HEK293 (cell line): ENCODE data around the gene LZIC.

ENCODE experiments used
- CTCF ChIA-PET: fragments of 350-600 bp; formaldehyde crosslinking; extraction: SDS; loops from one replicate; lab custom pipeline; 2021; ENCODE audit warnings: antibody characterized with exemption; lab: Yijun Ruan, JAX
- POLR2A ChIA-PET: fragments of 300-600 bp; formaldehyde crosslinking; extraction: SDS; loops from one replicate; lab custom pipeline; 2020; ENCODE audit warnings: antibody characterized with exemption, inconsistent platforms; lab: Yijun Ruan, JAX
- H3K27ac ChIP-seq: fragments of 200-500 bp; sonication (Bioruptor generic); 2 replicates; pipeline ENCODE4 v1.5.1; 2014; ENCODE audit warnings: low read depth, low read length, control low read depth, inconsistent platforms; ENCODE audit errors: extremely low read depth
- H3K36me3 ChIP-seq, 2 experiments: fragments of 200-500 bp in 1 of 2; sonication (Bioruptor generic) in 1 of 2; 1 replicate in 1 of 2; 2 replicates in 1 of 2; pipeline ENCODE4 v1.5.1; 2014 to 2017; ENCODE audit warnings: inconsistent platforms in 2 of 2, low read length in 2 of 2; ENCODE audit not compliant: control insufficient read depth in 2 of 2, insufficient read depth in 1 of 2
- H3K4me1 ChIP-seq: fragments of 200-500 bp; sonication (Bioruptor generic); 2 replicates; pipeline ENCODE4 v1.5.1; 2014; ENCODE audit warnings: mild to moderate bottlenecking, low read length, inconsistent platforms; ENCODE audit not compliant: control insufficient read depth, insufficient read depth
- H3K4me3 ChIP-seq: 2 replicates; pipeline ENCODE4 v1.5.1; 2011; ENCODE audit warnings: low read depth, mild to moderate bottlenecking, control low read depth, low read length, moderate library complexity
- H3K9me3 ChIP-seq: fragments of 200-500 bp; sonication (Bioruptor generic); 2 replicates; pipeline ENCODE4 v1.5.1; 2014; ENCODE audit warnings: low read depth, low read length, inconsistent platforms; ENCODE audit not compliant: control insufficient read depth, insufficient read depth
- BCL6B ChIP-seq: fragments of 450-650 bp; formaldehyde crosslinking; IDR thresholded peaks from 2 replicates; pipeline ENCODE4 v1.5.1; 2017; ENCODE audit warnings: missing biosample characterization, missing genetic modification characterization
- EGR2 ChIP-seq: fragments of 450-650 bp; formaldehyde crosslinking; IDR thresholded peaks from 2 replicates; pipeline ENCODE4 v1.5.1; 2016; ENCODE audit warnings: low read depth, missing biosample characterization, missing genetic modification characterization
- KLF16 ChIP-seq: fragments of 450-650 bp; formaldehyde crosslinking; IDR thresholded peaks from 2 replicates; pipeline ENCODE4 v1.5.1; 2017; ENCODE audit warnings: missing biosample characterization, missing genetic modification characterization
- MZF1 ChIP-seq: fragments of 450-650 bp; formaldehyde crosslinking; IDR thresholded peaks from 2 replicates; pipeline ENCODE4 v1.5.1; 2017; ENCODE audit warnings: missing biosample characterization, missing genetic modification characterization, borderline replicate concordance
- PRDM2 ChIP-seq: fragments of 450-650 bp; formaldehyde crosslinking; IDR thresholded peaks from 2 replicates; pipeline ENCODE4 v1.5.1; 2016; ENCODE audit warnings: missing biosample characterization, missing genetic modification characterization, borderline replicate concordance
- PRDM4 ChIP-seq: fragments of 450-650 bp; formaldehyde crosslinking; IDR thresholded peaks from 2 replicates; pipeline ENCODE4 v1.5.1; 2017; ENCODE audit warnings: missing biosample characterization, missing genetic modification characterization
- SETDB1 ChIP-seq: IDR thresholded peaks from one replicate; pipeline ENCODE4 v1.6.1; 2017; ENCODE audit warnings: mild to moderate bottlenecking, low read length, moderate library complexity, mixed read lengths; ENCODE audit not compliant: insufficient read length
- ZIC2 ChIP-seq: fragments of 450-650 bp; formaldehyde crosslinking; IDR thresholded peaks from 2 replicates; pipeline ENCODE4 v1.5.1; 2016; ENCODE audit warnings: missing biosample characterization, missing genetic modification characterization
- ZNF138 ChIP-seq: fragments of 450-650 bp; formaldehyde crosslinking; IDR thresholded peaks from 2 replicates; pipeline ENCODE4 v1.5.1; 2016; ENCODE audit warnings: missing biosample characterization, missing genetic modification characterization, borderline replicate concordance
- ZNF146 ChIP-seq: fragments of 450-650 bp; formaldehyde crosslinking; IDR thresholded peaks from 2 replicates; pipeline ENCODE4 v1.5.1; 2016; ENCODE audit warnings: missing biosample characterization, missing genetic modification characterization
- ZNF155 ChIP-seq: fragments of 450-650 bp; formaldehyde crosslinking; IDR thresholded peaks from 2 replicates; pipeline ENCODE4 v1.5.1; 2016; ENCODE audit warnings: missing biosample characterization, missing genetic modification characterization
- ZNF184 ChIP-seq: fragments of 450-650 bp; IDR thresholded peaks from 2 replicates; pipeline ENCODE4 v1.5.1; 2018; ENCODE audit warnings: missing biosample characterization, mild to moderate bottlenecking, missing genetic modification characterization
- ZNF223 ChIP-seq: fragments of 450-650 bp; formaldehyde crosslinking; IDR thresholded peaks from 2 replicates; pipeline ENCODE4 v1.5.1; 2016; ENCODE audit warnings: missing biosample characterization, missing genetic modification characterization
- ZNF548 ChIP-seq: fragments of 450-650 bp; formaldehyde crosslinking; IDR thresholded peaks from 2 replicates; pipeline ENCODE4 v1.5.1; 2016; ENCODE audit warnings: missing biosample characterization, missing genetic modification characterization
- ZNF600 ChIP-seq: fragments of 450-650 bp; formaldehyde crosslinking; IDR thresholded peaks from 2 replicates; pipeline ENCODE4 v1.5.1; 2016; ENCODE audit warnings: missing biosample characterization, missing genetic modification characterization
- ZNF626 ChIP-seq: fragments of 450-650 bp; sonication (Bioruptor Pico); formaldehyde crosslinking; IDR thresholded peaks from 2 replicates; pipeline ENCODE4 v1.5.1; 2018; ENCODE audit warnings: missing biosample characterization, missing genetic modification characterization, inconsistent platforms
- ZNF660 ChIP-seq: fragments of 450-650 bp; IDR thresholded peaks from 2 replicates; pipeline ENCODE4 v1.5.1; 2018; ENCODE audit warnings: missing biosample characterization, mild to moderate bottlenecking, missing genetic modification characterization
- ZNF677 ChIP-seq: fragments of 450-650 bp; IDR thresholded peaks from 2 replicates; pipeline ENCODE4 v1.5.0; 2018; ENCODE audit warnings: missing biosample characterization, mild to moderate bottlenecking, missing genetic modification characterization, moderate library complexity
- ZNF791 ChIP-seq: fragments of 450-650 bp; formaldehyde crosslinking; IDR thresholded peaks from 2 replicates; pipeline ENCODE4 v1.5.1; 2016; ENCODE audit warnings: missing biosample characterization, missing genetic modification characterization
- ZNF837 ChIP-seq: fragments of 450-650 bp; formaldehyde crosslinking; IDR thresholded peaks from 2 replicates; pipeline ENCODE4 v1.5.1; 2016; ENCODE audit warnings: missing biosample characterization, missing genetic modification characterization

Gene LZIC

GRCh38 chr1:9905010-9905409 lies 38.2 kb downstream of the LZIC start:
- H3K9me3 ChIP-seq: no peaks in the 10 kb centered on the region
- H3K4me1 ChIP-seq: 0 out of 2 replicates have a peak, but pooled peaks cover 4% of the 10 kb centered on the region
- TF ChIP-seq KLF16 (tag by site-specific recombination) (no peak), EGR2 (tag by site-specific recombination) (no peak), PRDM2 (no peak), ZIC2 (tag by site-specific recombination) (peak; percentile 62), ZNF548 (no peak)
- ChIA-PET POLR2A (no interaction called here), CTCF (interaction anchor here (1.0 kb wide), 1 partner anchor 9 kb away, joined by 4 read pairs; no protein-coding TSS in a partner anchor)
- H3K4me3 ChIP-seq: no peak overlapping the region
- no peaks in the 10 kb centered on the region for H3K36me3 ChIP-seq
- H3K27ac ChIP-seq: no peak overlapping the region

GRCh38 chr1:9904596-9904995 lies 38.6 kb downstream of the LZIC start:
- POLR2A ChIA-PET: interaction anchor here (0.7 kb wide), 1 partner anchor 14 kb away, joined by 8 read pairs; no protein-coding TSS in a partner anchor
- H3K27ac ChIP-seq: no peak overlapping the region

More at GRCh38 chr1:9904596-9904995, 38.6 kb downstream of the LZIC start:
- Histone ChIP-seq H3K36me3 (no peaks in the 10 kb centered on the region), H3K9me3 (no peaks in the 10 kb centered on the region), H3K4me1 (0 out of 2 replicates have a peak, but pooled peaks cover 4% of the 10 kb centered on the region), H3K4me3 (no peak overlapping the region)
- CTCF ChIA-PET: interaction anchor here (1.0 to 1.1 kb wide), 2 partner anchors 9 to 46 kb away, joined by 4 read pairs; no protein-coding TSS in a partner anchor
- TF ChIP-seq ZNF146 (tag by site-specific recombination): no peak
- TF ChIP-seq ZNF791 (tag by site-specific recombination): no peak
- no peak for TF ChIP-seq ZNF677 (tag by site-specific recombination)
- no peak for TF ChIP-seq ZNF184
- TF ChIP-seq SETDB1: no peak
- no peak for TF ChIP-seq PRDM4
- TF ChIP-seq ZNF155 (tag by site-specific recombination): no peak
- no peak for TF ChIP-seq ZNF626 (tag by site-specific recombination)
- TF ChIP-seq ZNF660 (tag by site-specific recombination): no peak
- no peak for TF ChIP-seq ZNF837 (tag by site-specific recombination)
- no peak for TF ChIP-seq ZNF223 (tag by site-specific recombination)
- no peak for TF ChIP-seq MZF1
- no peak for TF ChIP-seq ZNF600 (tag by site-specific recombination)
- no peak for TF ChIP-seq ZNF138 (tag by site-specific recombination)
- no peak for TF ChIP-seq BCL6B (tag by site-specific recombination)
